Vagina (tissue), 2 donors: ENCODE measurements around the gene GYG1.

Source experiments
- CTCF ChIP-seq, 3 experiments: fragments of 450-650 bp in 2 of 3; fragments of 200-600 bp in 1 of 3; sonication (generic) in 1 of 3; IDR thresholded peaks; one replicate each; pipeline ENCODE4 v1.5.1; 2017 to 2019; ENCODE audit warnings: antibody characterized with exemption in 3 of 3, mild to moderate bottlenecking in 2 of 3, moderate library complexity in 2 of 3
- POLR2A ChIP-seq, 2 donors: fragments of 450-650 bp; IDR thresholded peaks; one replicate each; pipeline ENCODE4 v1.6.1; 2017; ENCODE audit warnings: antibody characterized with exemption in 2 of 2, mild to moderate bottlenecking in 2 of 2, moderate library complexity in 2 of 2
- POLR2AphosphoS5 ChIP-seq, 2 donors: sonication (generic); formaldehyde crosslinking; IDR thresholded peaks; one replicate each; pipeline ENCODE4 v1.9.0; 2017; ENCODE audit warnings: antibody characterized with exemption in 2 of 2, mild to moderate bottlenecking in 2 of 2, low read depth in 1 of 2; ENCODE audit not compliant: insufficient read depth in 1 of 2

- TF ChIP-seq CTCF (IDR thresholded peaks at IDR 0.05) (no peak), POLR2A (IDR thresholded peaks at IDR 0.05) (no peak), POLR2AphosphoS5 (IDR thresholded peaks at IDR 0.05; ENCODE audit: insufficient read depth in 1 of 2, low read depth in 1 of 2) (no peak)
Observed at GRCh38 chr3:149026718-149027117, 35.4 kb downstream of the GYG1 start.
